Naive thymus-derived CD8-positive, alpha-beta T cell (primary cell): ENCODE results near the gene PPP3CA. TPM values are rescaled to one million over a fixed set of nuclear protein-coding genes. Genes with fewer than 3 reads are reported as not detected.

Experiments
- ATAC-seq, 2 donors: fragments of 150-1000 bp; cut with Tn5 transposase in 1 of 2; sonication (Bioruptor Pico), chemical (Tn5 transposase) in 1 of 2; 1 replicate in 1 of 2; 2 replicates in 1 of 2; pipeline ENCODE4 v1.10.0; 2021; ENCODE audit warnings: mild to moderate bottlenecking in 2 of 2, moderate library complexity in 2 of 2
- POLR2A ChIA-PET: fragments of 350-600 bp; sonication (Branson Sonifier 250); formaldehyde crosslinking; loops from one replicate; lab custom pipeline; 2021; ENCODE audit warnings: antibody characterized with exemption; lab: Charles Lee
- DNase-seq, 10 donors: peaks; one replicate each; pipeline versions ENCODE4 v3.0.0 to v3.0.0-alpha.2; 2020 to 2022
- H3K27ac Mint-ChIP-seq, 10 donors: one replicate each; pipeline ENCODE4 v1.8.0; 2020 to 2022; ENCODE audit warnings: mild to moderate bottlenecking in 10 of 10, mixed read lengths in 10 of 10, moderate library complexity in 4 of 10, inconsistent platforms in 1 of 10
- H3K27me3 Mint-ChIP-seq, 5 donors: one replicate each; pipeline ENCODE4 v1.8.0; 2021 to 2022; ENCODE audit warnings: mixed read lengths in 5 of 5
- H3K36me3 Mint-ChIP-seq, 3 donors: one replicate each; pipeline ENCODE4 v1.8.0; 2020 to 2022; ENCODE audit warnings: mixed read lengths in 3 of 3, mild to moderate bottlenecking in 2 of 3, inconsistent platforms in 1 of 3
- H3K4me1 Mint-ChIP-seq, 4 donors: one replicate each; pipeline ENCODE4 v1.8.0; 2021 to 2022; ENCODE audit warnings: mixed read lengths in 4 of 4
- H3K4me3 Mint-ChIP-seq, 10 donors: one replicate each; pipeline ENCODE4 v1.8.0; 2020 to 2022; ENCODE audit warnings: mild to moderate bottlenecking in 10 of 10, mixed read lengths in 10 of 10, moderate library complexity in 6 of 10, inconsistent platforms in 1 of 10
- H3K9me3 Mint-ChIP-seq, 9 donors: one replicate each; pipeline ENCODE4 v1.8.0; 2020 to 2022; ENCODE audit warnings: mixed read lengths in 9 of 9, mild to moderate bottlenecking in 3 of 9, inconsistent platforms in 1 of 9, moderate library complexity in 1 of 9
- polyA plus RNA-seq, 3 donors: library from polyadenylated mRNA; unstranded; fragments of 300-500 nt; fragmentation: Illumina TruSeq; gene quantifications; one replicate each; pipeline ENCODE4 v1.2.3, GENCODE V29; 2021
- total RNA-seq, 8 experiments: library from RNA in 2 of 8; stranded (reverse) in 2 of 8; gene quantifications; one replicate each; pipeline ENCODE4 v1.2.3 and lab custom pipeline; 2021 to 2026

Gene PPP3CA
- total and polyA plus RNA-seq, 5 experiments from 2014 or later: 2.8 to 23.7 (median 7.4) TPM

GRCh38 chr4:101282076-101282844 lies 65.1 kb downstream of the PPP3CA start:
- Mint-ChIP-seq H3K36me3 (peaks cover 0 to 3% (median 0%) of the 10 kb centered on the region in 3 donors), H3K9me3 (no peaks in the 10 kb centered on the region), H3K4me1 (peaks cover 16 to 75% (median 44%) of the 10 kb centered on the region in 4 donors), H3K27ac (peak overlapping the region in 4 of 10 donors; percentile 16 to 55 (median 26)), H3K4me3 (peak overlapping the region in 8 of 10 donors; percentile 20 to 44 (median 38)), H3K27me3 (no peaks in the 10 kb centered on the region)
- peak in 4 of 10 donors; percentile 11 to 52 (median 20) for DNase-seq
- peak; percentile 62 to 82 for ATAC-seq
- POLR2A ChIA-PET: interaction anchor here (0.6 kb wide), 1 partner anchor 45 kb away, joined by 3 read pairs; no protein-coding TSS in a partner anchor

GRCh38 chr4:101280866-101281600 lies 66.3 kb downstream of the PPP3CA start:
- Mint-ChIP-seq H3K4me1 (peaks cover 18 to 69% (median 53%) of the 10 kb centered on the region in 4 donors), H3K9me3 (no peaks in the 10 kb centered on the region), H3K27me3 (no peaks in the 10 kb centered on the region), H3K36me3 (peaks cover 0 to 3% (median 0%) of the 10 kb centered on the region in 3 donors), H3K4me3 (no peak overlapping the region), H3K27ac (no peak overlapping the region)
- ATAC-seq (no peak), DNase-seq (no peak)
- POLR2A ChIA-PET: no interaction called here

GRCh38 chr4:101279377-101279871 lies 67.9 kb downstream of the PPP3CA start:
- H3K9me3 Mint-ChIP-seq: no peaks in the 10 kb centered on the region
- no peak for ATAC-seq
- peak overlapping the region in 3 of 10 donors; percentile 11 to 44 (median 17) for H3K27ac Mint-ChIP-seq
- H3K4me1 Mint-ChIP-seq: peaks cover 18 to 66% (median 56%) of the 10 kb centered on the region in 4 donors
- H3K4me3 Mint-ChIP-seq: peak overlapping the region in 1 of 10 donors; percentile 27
- POLR2A ChIA-PET: no interaction called here
- peaks cover 0 to 3% (median 0%) of the 10 kb centered on the region in 3 donors for H3K36me3 Mint-ChIP-seq
- no peaks in the 10 kb centered on the region for H3K27me3 Mint-ChIP-seq
- no peak for DNase-seq

GRCh38 chr4:101277671-101278070 lies 69.7 kb downstream of the PPP3CA start:
- Mint-ChIP-seq H3K36me3 (peaks cover 0 to 3% (median 0%) of the 10 kb centered on the region in 3 donors), H3K4me1 (peaks cover 18 to 58% (median 43%) of the 10 kb centered on the region in 4 donors), H3K9me3 (no peaks in the 10 kb centered on the region), H3K4me3 (no peak overlapping the region), H3K27ac (no peak overlapping the region), H3K27me3 (no peaks in the 10 kb centered on the region)
- POLR2A ChIA-PET: interaction anchor here (0.6 kb wide), 1 partner anchor 620 kb away, joined by 3 read pairs; no protein-coding TSS in a partner anchor
- ATAC-seq (no peak), DNase-seq (no peak)

- POLR2A ChIA-PET: no interaction called here
- Mint-ChIP-seq H3K27me3 (no peaks in the 10 kb centered on the region), H3K4me3 (no peak overlapping the region), H3K36me3 (peaks cover 0 to 3% (median 0%) of the 10 kb centered on the region in 3 donors), H3K27ac (no peak overlapping the region), H3K9me3 (no peaks in the 10 kb centered on the region), H3K4me1 (peaks cover 18 to 49% (median 36%) of the 10 kb centered on the region in 4 donors)
- DNase-seq (no peak), ATAC-seq (no peak)
Measured at GRCh38 chr4:101276661-101277060, 70.7 kb downstream of the PPP3CA start.

- POLR2A ChIA-PET: no interaction called here
- ATAC-seq (no peak), DNase-seq (no peak)
- H3K9me3 Mint-ChIP-seq: no peaks in the 10 kb centered on the region
- no peaks in the 10 kb centered on the region for H3K27me3 Mint-ChIP-seq
- H3K4me3 Mint-ChIP-seq: no peak overlapping the region
- no peak overlapping the region for H3K27ac Mint-ChIP-seq
- peaks cover 15 to 52% (median 32%) of the 10 kb centered on the region in 4 donors for H3K4me1 Mint-ChIP-seq
- H3K36me3 Mint-ChIP-seq: peaks cover 0 to 3% (median 0%) of the 10 kb centered on the region in 3 donors
Measured at GRCh38 chr4:101274888-101275752, 72.2 kb downstream of the PPP3CA start.

- POLR2A ChIA-PET: no interaction called here
- no peaks in the 10 kb centered on the region for H3K9me3 Mint-ChIP-seq
- DNase-seq (no peak), ATAC-seq (no peak)
- no peaks in the 10 kb centered on the region for H3K36me3 Mint-ChIP-seq
- H3K4me1 Mint-ChIP-seq: peaks cover 8 to 50% (median 16%) of the 10 kb centered on the region in 4 donors
- H3K27me3 Mint-ChIP-seq: no peaks in the 10 kb centered on the region
- no peak overlapping the region for H3K27ac Mint-ChIP-seq
- no peak overlapping the region for H3K4me3 Mint-ChIP-seq
Measured at GRCh38 chr4:101271516-101271915, 75.8 kb downstream of the PPP3CA start.

GRCh38 chr4:101269682-101270081 lies 77.6 kb downstream of the PPP3CA start:
- no peaks in the 10 kb centered on the region for H3K27me3 Mint-ChIP-seq
- H3K4me1 Mint-ChIP-seq: peaks cover 2 to 51% (median 14%) of the 10 kb centered on the region in 4 donors
- no peak for DNase-seq
- ATAC-seq: no peak
- H3K27ac Mint-ChIP-seq: no peak overlapping the region
- H3K9me3 Mint-ChIP-seq: no peaks in the 10 kb centered on the region
- no peaks in the 10 kb centered on the region for H3K36me3 Mint-ChIP-seq
- no peak overlapping the region for H3K4me3 Mint-ChIP-seq
- POLR2A ChIA-PET: no interaction called here

GRCh38 chr4:101265816-101266172 lies 81.5 kb downstream of the PPP3CA start:
- no peak for DNase-seq
- H3K36me3 Mint-ChIP-seq: no peaks in the 10 kb centered on the region
- no peak overlapping the region for H3K27ac Mint-ChIP-seq
- no peaks in the 10 kb centered on the region for H3K27me3 Mint-ChIP-seq
- ATAC-seq: no peak
- peaks cover 12 to 61% (median 21%) of the 10 kb centered on the region in 4 donors for H3K4me1 Mint-ChIP-seq
- POLR2A ChIA-PET: no interaction called here
- H3K4me3 Mint-ChIP-seq: no peak overlapping the region
- H3K9me3 Mint-ChIP-seq: no peaks in the 10 kb centered on the region

GRCh38 chr4:101264993-101265815 lies 82.1 kb downstream of the PPP3CA start:
- ATAC-seq (no peak), DNase-seq (no peak)
- H3K9me3 Mint-ChIP-seq: no peaks in the 10 kb centered on the region
- no peak overlapping the region for H3K4me3 Mint-ChIP-seq
- POLR2A ChIA-PET: no interaction called here
- H3K4me1 Mint-ChIP-seq: peaks cover 13 to 64% (median 25%) of the 10 kb centered on the region in 4 donors
- H3K36me3 Mint-ChIP-seq: no peaks in the 10 kb centered on the region
- H3K27me3 Mint-ChIP-seq: no peaks in the 10 kb centered on the region
- H3K27ac Mint-ChIP-seq: no peak overlapping the region

GRCh38 chr4:101264512-101264911 lies 82.8 kb downstream of the PPP3CA start:
- DNase-seq (no peak), ATAC-seq (no peak)
- Mint-ChIP-seq H3K27ac (no peak overlapping the region), H3K4me1 (peaks cover 16 to 63% (median 26%) of the 10 kb centered on the region in 4 donors), H3K4me3 (no peak overlapping the region), H3K27me3 (no peaks in the 10 kb centered on the region), H3K36me3 (no peaks in the 10 kb centered on the region), H3K9me3 (no peaks in the 10 kb centered on the region)
- POLR2A ChIA-PET: no interaction called here
